Fibroblast of upper back skin (primary cell): ENCODE data around the gene NOTO.

Experiments used
- DNase-seq: peaks from one replicate; pipeline ENCODE4 v3.0.0-alpha.2; 2013

NOTO gene

GRCh38 chr2:73203055-73203681, 794 bp downstream of the NOTO start:
- DNase-seq: no peak

- peak; percentile 71 for DNase-seq
Measured at GRCh38 chr2:73205611-73206010, 3.2 kb downstream of the NOTO start.

GRCh38 chr2:73208258-73208657, 5.9 kb downstream of the NOTO start:
- no peak for DNase-seq

DNA sequence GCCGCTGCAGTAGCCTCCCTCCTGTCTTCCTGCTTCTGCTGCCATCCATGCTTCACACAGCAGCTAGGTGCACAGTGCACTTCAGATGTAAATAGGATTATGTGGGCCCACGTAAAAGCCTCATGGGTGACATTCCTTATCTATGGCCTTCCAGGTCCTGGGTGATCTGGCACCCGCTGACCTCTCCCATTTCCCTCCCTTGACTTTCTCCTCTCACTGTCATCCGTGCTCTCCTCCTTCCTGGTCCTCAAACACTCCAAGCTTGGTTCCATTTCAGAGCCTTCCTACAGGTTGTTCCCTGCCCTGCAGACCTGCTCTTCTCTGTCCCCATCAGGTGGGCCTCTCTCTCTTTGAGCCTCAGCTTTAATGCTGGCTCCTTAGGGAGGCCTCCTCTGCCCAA, 7.6 kb downstream of the NOTO start:
- no peak for DNase-seq

- DNase-seq: no peak
Measured at GRCh38 chr2:73210696-73211095, 8.3 kb downstream of the NOTO start.

DNA sequence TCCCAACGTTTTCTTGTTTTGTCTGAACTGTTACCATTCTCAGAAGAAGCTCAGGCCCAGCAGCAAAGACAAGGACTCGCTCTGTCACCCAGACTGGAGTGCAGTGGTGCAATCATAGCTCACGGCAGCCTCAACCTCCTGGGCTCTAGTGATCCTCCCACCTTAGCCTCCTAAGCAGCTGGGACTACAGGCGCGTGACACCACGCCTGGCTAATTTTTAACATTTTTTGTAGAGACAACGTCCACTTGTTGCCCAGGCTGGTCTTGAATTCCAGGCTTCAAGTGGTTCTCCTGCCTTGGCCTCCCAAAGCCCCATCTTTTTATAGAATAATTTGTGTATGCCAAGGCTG, 9.7 kb downstream of the NOTO start:
- DNase-seq: no peak

GRCh38 chr2:73212448-73213176, 10.2 kb downstream of the NOTO start:
- peak; percentile 83 for DNase-seq

DNA sequence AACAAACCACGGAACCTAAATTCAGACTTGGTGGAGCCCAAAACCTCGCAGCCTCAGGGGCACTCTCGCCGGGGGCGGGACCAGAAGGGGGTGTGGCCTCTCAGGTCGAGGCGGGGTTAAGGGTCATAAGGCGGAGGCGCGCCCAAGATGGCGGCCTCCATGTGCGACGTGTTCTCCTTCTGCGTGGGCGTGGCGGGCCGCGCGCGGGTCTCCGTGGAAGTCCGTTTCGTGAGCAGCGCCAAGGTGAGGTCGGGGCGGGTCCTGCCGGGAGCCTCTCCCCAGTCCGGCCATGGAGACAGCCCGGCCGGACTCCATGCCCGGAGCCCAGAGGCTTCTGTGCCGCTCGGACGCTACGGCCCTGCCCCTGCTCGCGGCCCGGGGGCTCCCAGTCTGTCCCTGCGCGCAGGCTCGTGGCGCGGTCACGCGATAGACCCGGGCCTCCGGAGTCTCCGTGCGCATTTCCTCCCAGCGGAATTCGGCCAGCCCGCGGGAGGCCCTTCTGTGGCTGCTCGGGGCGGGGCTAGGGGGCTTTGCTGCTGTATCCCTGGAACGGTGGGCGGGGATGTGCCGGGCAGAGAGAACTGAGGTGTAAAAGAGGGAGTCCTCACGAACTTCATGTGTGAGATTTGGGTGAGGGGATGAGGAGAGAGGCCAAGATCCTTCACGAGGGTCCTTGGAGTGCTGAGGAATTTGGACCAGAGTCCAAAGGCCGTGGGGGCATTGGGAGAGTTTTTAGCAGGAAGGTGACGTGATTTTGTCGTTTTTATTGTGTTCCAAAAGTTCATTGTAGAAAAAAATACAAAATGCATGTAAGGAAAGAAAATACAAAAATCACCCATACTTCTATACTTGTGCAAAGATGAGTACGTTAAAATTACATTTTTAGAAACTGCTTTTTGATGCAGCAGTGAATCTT, 12.0 kb downstream of the NOTO start, which contains the start of gene SMYD5:
SMYD5 (plus strand) TSS at position 126 of the 916 bp plus-strand sequence; CDS start at position 148, 22 bp downstream.
- DNase-seq: peak; percentile 77

GRCh38 chr2:73215254-73215653, 12.9 kb downstream of the NOTO start:
- no peak for DNase-seq

- no peak for DNase-seq
Measured at GRCh38 chr2:73217160-73217559, 14.8 kb downstream of the NOTO start.

DNA sequence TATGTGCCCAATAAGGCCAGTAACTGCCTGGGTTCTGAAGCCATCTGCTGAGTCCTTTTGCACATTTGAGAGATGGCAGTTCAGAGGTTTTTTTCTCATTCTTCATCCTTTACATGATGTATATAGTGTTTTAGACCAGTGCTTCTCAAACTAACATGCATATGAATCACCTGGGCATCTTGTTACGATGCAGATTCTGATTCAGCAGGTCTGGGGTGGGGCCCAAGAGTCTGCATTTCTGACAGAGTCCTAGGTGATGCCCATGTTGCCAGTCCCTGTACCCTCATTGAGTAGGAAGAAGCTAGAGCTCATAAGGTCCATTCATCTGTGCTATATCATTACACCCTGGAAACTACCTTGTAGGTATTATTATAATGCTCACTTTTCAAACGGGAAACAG, 15.5 kb downstream of the NOTO start:
- DNase-seq: no peak

DNA sequence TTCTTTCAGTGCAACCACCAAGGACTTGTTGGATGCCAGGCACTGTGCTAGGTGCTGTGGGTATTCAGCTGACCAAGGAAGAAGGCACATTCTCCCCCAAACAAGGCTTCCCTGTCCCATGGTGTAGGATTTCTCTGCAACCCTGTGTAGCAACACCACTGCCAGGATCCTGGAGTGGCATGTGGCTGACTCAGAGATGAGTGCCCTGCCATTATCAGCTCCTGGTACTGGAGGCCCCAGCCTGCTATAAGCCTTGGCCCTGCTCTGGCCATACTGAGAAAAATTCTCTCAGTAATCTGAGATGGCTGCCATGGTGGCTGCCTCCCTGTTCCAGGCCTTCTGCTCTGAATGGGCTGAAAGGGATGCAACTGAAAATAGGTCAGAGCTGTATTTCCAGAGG, 15.9 kb downstream of the NOTO start:
- no peak for DNase-seq

DNA sequence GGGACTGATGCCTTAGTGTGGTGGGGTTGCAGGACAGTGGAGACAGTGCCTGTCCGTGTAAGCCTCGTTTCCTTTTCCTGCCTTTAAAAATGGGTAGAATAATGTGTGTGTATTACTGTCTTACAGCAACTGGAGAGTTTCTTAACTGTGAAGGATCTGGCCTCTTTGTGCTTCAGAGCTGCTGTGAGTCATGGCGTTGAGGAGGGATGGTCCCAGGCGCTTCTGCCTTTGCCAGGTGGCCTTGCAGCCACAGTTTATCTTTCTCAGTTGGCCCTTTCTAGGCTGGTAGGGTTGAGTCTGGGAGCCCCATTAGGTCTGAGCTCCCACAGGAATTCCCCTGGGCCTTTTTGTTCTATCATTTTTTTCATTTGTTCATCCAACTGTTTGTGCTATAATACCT, 21.4 kb downstream of the NOTO start:
- DNase-seq: no peak

DNA sequence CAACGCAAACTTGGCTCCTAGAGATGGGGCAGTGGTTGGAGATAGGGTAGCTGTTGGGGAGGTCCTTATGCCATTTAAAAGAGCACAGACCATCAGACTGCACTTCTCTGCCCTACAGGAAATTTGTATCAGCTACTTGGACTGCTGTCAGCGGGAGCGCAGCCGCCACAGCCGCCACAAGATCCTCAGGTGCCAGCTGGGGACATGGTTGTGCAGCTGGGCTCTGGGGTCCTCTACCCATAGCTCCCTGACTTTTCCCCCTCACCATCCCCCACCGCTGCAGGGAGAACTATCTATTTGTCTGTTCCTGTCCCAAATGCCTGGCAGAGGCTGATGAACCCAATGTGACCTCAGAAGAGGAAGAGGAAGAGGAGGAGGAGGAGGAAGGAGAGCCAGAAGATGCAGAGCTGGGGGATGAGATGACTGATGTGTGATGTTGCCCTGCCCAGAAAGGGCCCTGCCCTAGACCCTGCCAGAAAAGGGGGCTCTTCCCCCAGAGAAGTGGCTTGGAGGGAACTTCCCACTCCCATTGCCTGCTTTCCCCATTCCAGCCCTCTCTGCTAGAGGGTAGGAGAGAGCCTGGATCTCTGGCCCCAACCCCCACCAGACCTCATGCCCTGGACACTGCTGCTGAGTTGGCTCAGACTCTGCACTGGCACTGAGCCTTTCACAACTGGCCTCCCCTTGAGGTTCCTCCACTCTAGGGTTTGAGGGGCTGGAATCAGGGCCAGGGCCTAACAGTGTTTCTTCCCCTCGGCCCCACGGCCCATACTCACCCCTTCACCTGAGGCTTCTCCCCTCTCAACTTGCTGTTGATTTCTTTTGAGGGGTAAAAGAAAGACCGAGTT, 23.4 kb downstream of the NOTO start:
- DNase-seq: no peak

- no peak for DNase-seq
Measured at GRCh38 chr2:73227086-73227485, 24.7 kb downstream of the NOTO start.

DNA sequence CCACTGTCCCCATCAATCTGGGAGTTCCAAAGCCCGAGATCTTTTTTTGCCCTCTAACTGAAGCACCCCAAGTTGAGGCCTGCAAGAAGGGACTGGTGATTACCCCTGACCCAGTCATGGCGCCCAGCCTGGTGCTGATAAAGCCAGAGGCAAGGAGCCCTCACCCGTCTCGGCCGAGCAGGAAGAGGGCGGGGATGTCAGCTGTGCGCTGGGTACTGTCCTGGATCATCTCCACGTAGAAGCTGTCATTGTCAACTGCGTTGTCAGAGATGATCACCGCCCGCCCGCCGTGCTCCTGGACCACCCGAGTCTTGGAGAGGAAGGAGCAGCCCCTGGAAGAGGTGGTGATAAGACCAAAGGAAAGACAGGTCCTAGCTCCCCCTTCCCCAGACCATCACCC, 26.3 kb downstream of the NOTO start:
- no peak for DNase-seq

GRCh38 chr2:73232403-73233153, 30.2 kb downstream of the NOTO start:
- no peak for DNase-seq

DNA sequence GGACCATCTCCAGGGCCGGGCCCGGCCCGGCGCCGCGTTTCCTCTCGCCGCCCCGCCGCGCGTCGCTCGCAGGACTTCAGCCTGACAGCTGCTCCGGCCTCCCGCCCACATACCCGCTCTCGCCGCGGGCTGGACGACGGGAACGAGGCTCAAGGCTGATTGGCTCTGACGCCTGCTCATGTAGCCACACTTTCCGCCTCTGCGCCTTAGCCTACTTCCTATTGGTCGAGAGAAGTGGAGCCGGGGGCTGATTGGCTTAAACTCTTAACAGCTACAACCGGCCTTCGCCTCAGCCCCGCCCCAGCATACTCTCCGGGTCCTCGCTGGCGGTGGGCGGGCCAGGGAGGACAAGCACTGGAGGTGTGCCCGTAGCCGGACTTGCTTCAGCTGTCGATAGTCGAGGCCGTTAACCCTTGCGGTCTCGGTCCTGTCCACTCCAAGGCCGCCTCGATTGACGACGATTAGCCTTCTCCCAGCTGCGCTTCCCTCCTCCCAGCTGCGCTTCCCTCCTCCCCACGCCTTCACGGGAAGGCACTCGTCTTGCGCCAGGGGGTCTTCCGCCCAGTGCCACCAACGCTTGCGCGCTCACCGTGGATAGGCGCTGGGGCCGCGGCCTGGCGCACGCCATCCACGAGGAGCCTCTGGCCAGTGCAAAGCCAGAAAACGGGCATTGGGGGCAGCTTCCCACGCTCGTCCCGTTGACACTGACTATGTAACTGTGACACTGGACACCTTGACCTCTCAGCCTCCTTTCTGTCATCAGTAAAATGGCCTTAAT, 31.0 kb downstream of the NOTO start, which contains the start of gene PRADC1:
PRADC1 (minus strand) TSS at position 86 of the 778 bp plus-strand sequence; CDS start at position 7, 79 bp downstream.
- DNase-seq: peak; percentile 100

DNA sequence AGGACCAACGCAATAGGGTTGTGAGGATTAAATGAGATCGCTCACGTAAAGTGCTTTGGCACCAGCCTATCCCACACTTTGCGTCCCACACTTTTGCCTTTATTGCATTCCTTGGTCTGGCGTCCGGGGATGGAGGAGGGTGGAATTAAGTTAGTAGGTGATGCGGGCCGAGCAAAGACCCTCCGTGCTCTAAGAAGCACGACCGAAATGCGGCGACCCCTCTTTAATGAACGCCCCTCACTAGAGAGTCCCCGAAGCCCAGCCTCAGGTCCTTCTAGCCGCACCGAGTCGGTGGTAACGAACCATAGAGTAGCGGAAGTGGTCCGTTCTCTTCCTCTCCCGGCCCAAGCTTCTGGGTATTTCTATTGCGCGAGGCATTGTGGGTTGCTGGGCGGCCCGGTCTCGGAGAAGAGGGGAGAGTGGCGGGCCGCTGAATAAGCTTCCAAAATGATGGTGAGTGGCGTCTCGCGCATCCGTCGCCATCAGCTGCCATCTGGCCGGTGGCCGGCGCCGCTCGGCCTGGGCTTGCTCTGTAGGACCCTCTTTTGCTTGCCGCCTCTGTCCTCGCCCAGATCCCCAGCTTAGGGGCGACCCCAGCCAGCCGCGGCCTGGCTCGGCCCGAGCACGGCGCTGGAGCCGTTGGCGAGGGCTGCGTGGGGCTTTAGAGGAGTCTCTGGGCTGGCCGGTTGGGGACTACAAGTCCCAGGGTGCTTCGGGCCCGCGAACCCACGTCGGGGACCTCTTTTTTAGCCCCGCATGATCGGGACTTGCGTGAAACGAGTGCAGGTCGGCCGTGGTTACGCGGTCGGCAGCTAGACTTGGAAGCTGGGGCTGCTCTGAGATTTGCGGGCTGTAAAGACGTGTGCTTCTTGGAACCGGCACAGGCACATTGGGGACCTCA, 31.8 kb downstream of the NOTO start, which contains the start of gene CCT7:
CCT7 (plus strand) TSS at position 377 of the 901 bp plus-strand sequence; CDS start at position 448, 71 bp downstream.
- DNase-seq: peak; percentile 90
